Measurements from ENCODE around the gene NTRK3. TPM values are rescaled to one million over a fixed set of nuclear protein-coding genes. Genes with fewer than 3 reads are reported as not detected.

NTRK3 gene
- total RNA-seq, 1 experiment from 2014 or later = not detected

DNA sequence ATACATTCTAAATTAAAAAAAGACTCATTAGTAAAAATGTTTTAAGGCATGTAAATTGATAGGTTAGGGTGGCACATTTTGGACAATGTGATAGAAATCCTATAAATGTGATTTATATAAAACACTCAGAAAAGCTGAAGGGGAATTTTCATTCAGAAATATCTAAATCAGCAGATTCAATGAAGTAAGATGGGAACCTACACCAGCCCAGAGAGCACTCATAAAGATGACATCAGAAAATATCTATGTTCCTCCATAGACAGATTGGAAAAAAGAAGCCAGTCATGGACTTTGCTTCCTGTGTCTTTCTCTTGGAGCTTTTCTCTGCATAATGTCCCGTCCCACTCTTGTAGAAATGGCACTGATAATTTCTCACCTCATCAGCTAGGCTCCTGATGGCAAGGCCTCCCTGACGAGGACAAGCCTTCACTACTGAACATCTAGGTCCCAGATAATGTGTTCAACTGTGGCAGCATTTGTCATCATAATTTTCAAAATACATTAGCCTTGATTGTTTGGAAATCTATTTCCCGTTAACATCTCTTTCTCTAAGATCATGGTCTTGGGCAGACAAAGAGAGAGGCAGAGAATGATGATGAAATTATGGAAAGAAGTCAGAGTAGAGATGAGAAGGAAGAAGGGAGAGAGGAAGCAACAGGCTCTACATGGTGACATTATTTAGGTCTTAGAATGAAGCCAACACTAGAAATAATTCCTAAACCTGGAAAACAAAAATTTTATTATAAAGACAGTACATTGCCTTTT is 354.4 kb downstream of the NTRK3 start:
- Mint-ChIP-seq H3K27me3 (ENCODE audit: unreplicated experiment) (no peaks in the 10 kb centered on the region), H3K9me3 (ENCODE audit: low read depth, unreplicated experiment) (peaks cover 14% of the 10 kb centered on the region), H3K4me1 (ENCODE audit: low read depth, unreplicated experiment) (no peaks in the 10 kb centered on the region), H3K27ac (ENCODE audit: unreplicated experiment) (no peak overlapping the region), H3K36me3 (ENCODE audit: insufficient read depth, unreplicated experiment) (no peaks in the 10 kb centered on the region), H3K4me3 (ENCODE audit: low read depth, unreplicated experiment) (no peak overlapping the region)
- CTCF ChIA-PET = no interaction called here
- no peak for DNase-seq
- intact Hi-C loops (cut with micrococcal nuclease; ENCODE audit: unreplicated experiment) = no loop called here
- no peak for TF ChIP-seq CTCF (IDR thresholded peaks at IDR 0.05; ENCODE audit: unreplicated experiment)
- BruUV-seq (replicated peaks) = no TSS peak

DNA sequence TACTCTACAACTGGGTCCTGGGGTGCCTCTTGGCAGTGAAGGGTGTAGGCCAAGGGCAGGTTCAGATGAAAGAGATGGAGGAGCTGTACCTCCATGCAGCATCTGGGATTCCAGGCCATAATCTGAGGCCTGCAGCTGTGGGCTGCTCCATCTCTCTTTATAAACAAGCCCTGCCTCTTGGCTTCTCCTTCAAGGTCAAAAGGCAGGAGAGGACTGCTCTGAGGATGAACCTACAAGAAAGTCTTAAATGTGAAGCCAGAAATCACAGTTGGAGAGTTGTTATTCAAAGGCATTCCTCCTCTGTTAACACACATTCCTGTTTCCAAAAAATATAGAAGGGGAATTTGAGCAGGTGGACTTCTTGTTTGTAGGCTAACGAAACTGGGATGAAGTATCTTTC is 355.5 kb downstream of the NTRK3 start:
- H3K9me3 Mint-ChIP-seq (ENCODE audit: low read depth, unreplicated experiment) = peaks cover 10% of the 10 kb centered on the region
- H3K36me3 Mint-ChIP-seq (ENCODE audit: insufficient read depth, unreplicated experiment) = no peaks in the 10 kb centered on the region
- no peaks in the 10 kb centered on the region for H3K27me3 Mint-ChIP-seq (ENCODE audit: unreplicated experiment)
- DNase-seq = no peak
- BruUV-seq (replicated peaks) = no TSS peak
- no peak overlapping the region for H3K27ac Mint-ChIP-seq (ENCODE audit: unreplicated experiment)
- intact Hi-C loops (cut with micrococcal nuclease; ENCODE audit: unreplicated experiment) = no loop called here
- CTCF ChIA-PET = no interaction called here
- TF ChIP-seq CTCF (IDR thresholded peaks at IDR 0.05; ENCODE audit: unreplicated experiment) = no peak
- H3K4me3 Mint-ChIP-seq (ENCODE audit: low read depth, unreplicated experiment) = no peak overlapping the region
- H3K4me1 Mint-ChIP-seq (ENCODE audit: low read depth, unreplicated experiment) = no peaks in the 10 kb centered on the region

DNA sequence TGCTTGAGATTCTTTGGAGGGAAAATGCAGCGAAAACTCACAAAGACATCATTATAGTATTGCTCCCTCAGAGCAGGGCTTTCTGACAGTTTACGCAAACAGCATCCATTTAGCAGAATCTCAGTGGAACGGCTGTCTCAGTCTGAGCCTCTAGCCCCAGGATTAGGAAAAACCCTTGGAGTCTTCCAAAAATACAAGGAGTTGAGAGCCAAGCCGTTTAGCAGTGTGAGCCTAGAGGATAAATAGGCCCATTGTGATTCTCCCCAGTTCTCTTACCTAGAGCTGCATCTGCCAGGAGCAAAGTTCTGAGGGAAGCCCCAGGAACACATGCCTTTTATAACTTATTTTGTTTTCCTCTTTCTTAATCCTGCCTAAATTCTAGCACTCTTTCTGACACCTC is 359.6 kb downstream of the NTRK3 start:
- TF ChIP-seq CTCF (IDR thresholded peaks at IDR 0.05; ENCODE audit: unreplicated experiment) = no peak
- CTCF ChIA-PET = no interaction called here
- Mint-ChIP-seq H3K4me1 (ENCODE audit: low read depth, unreplicated experiment) (no peaks in the 10 kb centered on the region), H3K9me3 (ENCODE audit: low read depth, unreplicated experiment) (peaks cover 11% of the 10 kb centered on the region), H3K36me3 (ENCODE audit: insufficient read depth, unreplicated experiment) (no peaks in the 10 kb centered on the region), H3K27ac (ENCODE audit: unreplicated experiment) (no peak overlapping the region), H3K27me3 (ENCODE audit: unreplicated experiment) (no peaks in the 10 kb centered on the region), H3K4me3 (ENCODE audit: low read depth, unreplicated experiment) (no peak overlapping the region)
- BruUV-seq (replicated peaks) = no TSS peak
- no peak for DNase-seq
- intact Hi-C loops (cut with micrococcal nuclease; ENCODE audit: unreplicated experiment) = loop anchor here (10.0 kb wide), 1 partner anchor 1798 kb away; the partner anchor contains the start of genes PEX11A and WDR93

- TF ChIP-seq CTCF (IDR thresholded peaks at IDR 0.05; ENCODE audit: unreplicated experiment) = no peak
- no peaks in the 10 kb centered on the region for H3K36me3 Mint-ChIP-seq (ENCODE audit: insufficient read depth, unreplicated experiment)
- H3K4me3 Mint-ChIP-seq (ENCODE audit: low read depth, unreplicated experiment) = no peak overlapping the region
- intact Hi-C loops (cut with micrococcal nuclease; ENCODE audit: unreplicated experiment) = no loop called here
- no peak for DNase-seq
- no peaks in the 10 kb centered on the region for H3K4me1 Mint-ChIP-seq (ENCODE audit: low read depth, unreplicated experiment)
- CTCF ChIA-PET = no interaction called here
- no TSS peak for BruUV-seq (replicated peaks)
- no peaks in the 10 kb centered on the region for H3K27me3 Mint-ChIP-seq (ENCODE audit: unreplicated experiment)
- peaks cover 9% of the 10 kb centered on the region for H3K9me3 Mint-ChIP-seq (ENCODE audit: low read depth, unreplicated experiment)
- H3K27ac Mint-ChIP-seq (ENCODE audit: unreplicated experiment) = no peak overlapping the region
Measured at GRCh38 chr15:87887177-87887576, 369.4 kb downstream of the NTRK3 start.
